PC-9 (cell line): ENCODE data around the gene AK9.

ENCODE experiments used
- CTCF ChIP-seq: fragments of 200-600 bp; sonication (generic); conservative IDR thresholded peaks from 2 replicates; pipeline ENCODE4 v1.6.1; 2017; ENCODE audit warnings: mixed run types, antibody characterized with exemption, mild to moderate bottlenecking, moderate library complexity
- EZH2 ChIP-seq: fragments of 200-600 bp; sonication (generic); IDR thresholded peaks from 2 replicates; pipeline ENCODE4 v1.8.0; 2017; ENCODE audit warnings: antibody characterized with exemption, low read depth

DNA sequence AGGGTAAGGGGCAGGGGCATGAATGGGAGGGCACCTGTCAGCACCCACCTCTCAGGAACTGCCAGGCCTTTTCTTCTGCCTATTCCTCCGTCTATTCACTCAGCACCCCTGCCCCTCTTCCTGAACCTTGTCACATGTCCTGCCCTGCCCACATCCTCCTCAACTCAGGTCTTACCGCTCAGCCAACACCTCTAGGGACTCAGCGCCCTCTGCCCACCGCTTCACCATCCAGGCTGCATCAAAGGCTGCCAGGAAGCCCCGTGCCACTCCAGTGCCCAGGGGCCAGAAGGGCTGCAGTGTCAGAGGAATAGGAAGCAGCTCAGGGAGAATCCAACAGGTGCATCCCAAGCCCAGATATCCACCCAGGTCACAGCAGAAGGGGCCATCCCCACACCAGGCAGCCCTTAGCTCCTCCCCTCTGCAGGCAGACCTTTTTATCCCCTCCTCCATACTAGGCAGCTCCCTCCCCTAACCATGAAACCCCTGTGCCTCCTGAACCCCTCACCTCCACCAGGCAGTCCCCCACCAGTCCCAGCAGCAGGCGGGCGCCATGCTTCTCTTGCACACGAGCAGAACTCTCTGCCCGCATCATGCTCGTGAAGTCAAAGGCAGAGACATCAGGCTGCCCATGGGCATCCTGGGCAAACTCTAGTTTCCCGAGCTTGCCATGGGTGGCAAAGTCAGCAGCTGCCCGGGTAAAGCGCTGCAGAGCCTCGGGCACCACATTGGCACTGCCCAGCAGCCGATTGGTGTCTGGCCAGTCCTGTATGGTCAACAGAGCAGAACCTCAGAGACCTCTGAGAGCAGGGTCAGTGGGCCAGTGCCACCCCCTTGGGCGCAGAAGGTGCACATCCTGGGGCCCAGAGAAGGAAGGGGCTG is 241.0 kb downstream of the AK9 start:
- TF ChIP-seq CTCF (no peak), EZH2 (no peak)
